SK-N-SH (cell line): ENCODE results near the gene BABAM2. TPM values are rescaled to one million over a fixed set of nuclear protein-coding genes. Genes with fewer than 3 reads are reported as not detected.
A peak's percentile ranks its signal among the peaks of the same experiment; 100 is the strongest.

Experiments used
- CTCF ChIA-PET: fragments of 300-600, 350-600 bp; formaldehyde crosslinking; extraction: SDS; loops from one replicate; lab custom pipeline; 2021; lab: Yijun Ruan, JAX
- POLR2A ChIA-PET: fragments of 350-600 bp; sonication (Branson Sonifier 250); formaldehyde crosslinking; extraction: SDS; loops from one replicate; lab custom pipeline; 2020; ENCODE audit warnings: antibody characterized with exemption, inconsistent platforms; lab: Yijun Ruan, JAX
- DNase-seq: peaks from one replicate; pipeline ENCODE4 v3.0.0; 2012
- H2AFZ ChIP-seq: fragments of 200-600 bp; sonication (generic); 2 replicates; pipeline ENCODE4 v1.8.1; 2016; ENCODE audit warnings: antibody characterized with exemption, mild to moderate bottlenecking, low read depth
- H3F3A ChIP-seq: fragments of 200-600 bp; sonication (generic); replicated peaks from 2 replicates; pipeline ENCODE3; 2016; ENCODE audit warnings: antibody characterized with exemption, mild to moderate bottlenecking; ENCODE audit not compliant: insufficient read depth
- H3K27ac ChIP-seq, 2 experiments: fragments of 200-500 bp in 1 of 2; fragments of 200-600 bp in 1 of 2; sonication (Bioruptor generic) in 1 of 2; sonication (generic), shearing (Covaris generic) in 1 of 2; 2 replicates each; pipeline versions ENCODE4 v1.5.1 to v1.6.1; 2014 to 2016; ENCODE audit warnings: low read depth in 2 of 2, inconsistent platforms in 1 of 2, low read length in 1 of 2, mild to moderate bottlenecking in 1 of 2, mixed read lengths in 1 of 2
- H3K27me3 ChIP-seq: fragments of 200-600 bp; sonication (generic), shearing (Covaris generic); 2 replicates; pipeline ENCODE4 v1.6.1; 2016; ENCODE audit warnings: mixed run types; ENCODE audit not compliant: insufficient read depth
- H3K36me3 ChIP-seq, 2 experiments: fragments of 200-500 bp in 1 of 2; fragments of 200-600 bp in 1 of 2; sonication (Bioruptor generic) in 1 of 2; sonication (generic) in 1 of 2; replicated peaks in 1 of 2; 2 replicates each; pipeline versions ENCODE3 to v1.5.1; 2014 to 2016; ENCODE audit warnings: low read length in 1 of 2, mild to moderate bottlenecking in 1 of 2; ENCODE audit not compliant: insufficient read depth in 2 of 2, control insufficient read depth in 1 of 2
- H3K4me1 ChIP-seq, 2 experiments: fragments of 200-500 bp in 1 of 2; fragments of 200-600 bp in 1 of 2; sonication (Bioruptor generic) in 1 of 2; sonication (generic), shearing (Covaris generic) in 1 of 2; 2 replicates each; pipeline versions ENCODE4 v1.5.1 to v1.6.1; 2014 to 2016; ENCODE audit warnings: low read depth in 1 of 2, low read length in 1 of 2, mixed run types in 1 of 2; ENCODE audit not compliant: insufficient read depth in 2 of 2, control insufficient read depth in 1 of 2
- H3K4me2 ChIP-seq: fragments of 200-600 bp; sonication (generic), shearing (Covaris generic); 2 replicates; pipeline ENCODE4 v1.6.1; 2017; ENCODE audit warnings: mixed run types
- H3K4me3 ChIP-seq, 2 experiments: fragments of 200-500 bp in 1 of 2; fragments of 200-600 bp in 1 of 2; sonication (Bioruptor generic) in 1 of 2; sonication (generic), shearing (Covaris generic) in 1 of 2; 2 replicates each; pipeline versions ENCODE4 v1.5.1 to v1.8.1; 2014 to 2016; ENCODE audit warnings: low read depth in 2 of 2, inconsistent platforms in 1 of 2, low read length in 1 of 2, mild to moderate bottlenecking in 1 of 2, mixed read lengths in 1 of 2, moderate library complexity in 1 of 2
- H3K79me2 ChIP-seq: fragments of 200-600 bp; sonication (generic); 2 replicates; pipeline ENCODE4 v1.8.1; 2017; ENCODE audit warnings: mild to moderate bottlenecking; ENCODE audit not compliant: insufficient read depth
- H3K9ac ChIP-seq: fragments of 200-600 bp; sonication (generic); 2 replicates; pipeline ENCODE4 v1.6.1; 2017; ENCODE audit warnings: mixed run types
- H3K9me2 ChIP-seq: fragments of 200-600 bp; sonication (generic); 2 replicates; pipeline ENCODE4 v1.6.1; 2017; ENCODE audit warnings: mixed run types
- H3K9me3 ChIP-seq: fragments of 200-600 bp; sonication (generic); 2 replicates; pipeline ENCODE4 v1.6.1; 2017; ENCODE audit warnings: mixed run types, mild to moderate bottlenecking, moderate library complexity
- H4K20me1 ChIP-seq: fragments of 200-600 bp; sonication (generic); 2 replicates; pipeline ENCODE4 v1.6.1; 2017; ENCODE audit warnings: mild to moderate bottlenecking, mixed run types; ENCODE audit not compliant: insufficient read depth
- EP300 ChIP-seq, 2 experiments: IDR thresholded peaks; 2 replicates each; pipeline versions ENCODE4 v1.4.0 to v1.6.1; 2012; ENCODE audit warnings: borderline replicate concordance in 1 of 2, low read depth in 1 of 2, low read length in 1 of 2
- EZH2phosphoT487 ChIP-seq: fragments of 200-600 bp; sonication (generic); IDR thresholded peaks from 2 replicates; pipeline ENCODE4 v1.6.1; 2017; ENCODE audit warnings: low read depth, mixed run types, mild to moderate bottlenecking, antibody characterized with exemption, moderate library complexity, borderline replicate concordance
- FOXM1 ChIP-seq: IDR thresholded peaks from 2 replicates; pipeline ENCODE4 v1.4.0; 2012; ENCODE audit warnings: low read depth, mild to moderate bottlenecking
- MEF2A ChIP-seq: IDR thresholded peaks from 2 replicates; pipeline ENCODE4 v1.4.0; 2012; ENCODE audit warnings: low read depth, borderline replicate concordance
- POLR2AphosphoS5 ChIP-seq: IDR thresholded peaks from 2 replicates; pipeline ENCODE4 v1.6.1; 2012; ENCODE audit warnings: low read depth, low read length
- RAD21 ChIP-seq: IDR thresholded peaks from 2 replicates; pipeline ENCODE4 v1.6.1; 2012; ENCODE audit warnings: mild to moderate bottlenecking, low read length
- RCOR1 ChIP-seq: fragments of 150-350 bp; IDR thresholded peaks from 2 replicates; pipeline ENCODE4 v1.6.1; 2017; ENCODE audit warnings: antibody characterized with exemption, low read length
- TAF1 ChIP-seq: IDR thresholded peaks from 2 replicates; pipeline ENCODE4 v1.6.1; 2012; ENCODE audit warnings: low read depth, mild to moderate bottlenecking, low read length, moderate library complexity, borderline replicate concordance
- YY1 ChIP-seq: IDR thresholded peaks from 2 replicates; pipeline ENCODE4 v1.4.0; 2012; ENCODE audit warnings: low read depth, mild to moderate bottlenecking
- WGBS: methylation state at CpG from one replicate; pipeline ENCODE4 v1.1.6; 2017; ENCODE audit warnings: low lambda C conversion rate; 5-methylcytosine and 5-hydroxymethylcytosine counted together
- polyA plus RNA-seq, 3 experiments: library from polyadenylated mRNA; depleted of rRNA; stranded (reverse); fragments of >200 nt; gene quantifications; 2 replicates each; pipeline ENCODE4 v1.2.3, GENCODE V29; 2012
- TF ChIP-seq, protein P1 (sequence below): IDR thresholded peaks from 2 replicates; pipeline ENCODE4 v1.6.1; 2012; ENCODE audit warnings: mild to moderate bottlenecking, low read depth, low read length, moderate library complexity
- TF ChIP-seq, protein P2 (sequence below): IDR thresholded peaks from 2 replicates; pipeline ENCODE4 v1.4.0; 2012; ENCODE audit warnings: low read depth
- TF ChIP-seq, protein P3 (sequence below): IDR thresholded peaks from 2 replicates; pipeline ENCODE4 v1.4.0; 2012; ENCODE audit warnings: low read depth, borderline replicate concordance
- TF ChIP-seq, protein P4 (sequence below): fragments of 150-350 bp; IDR thresholded peaks from 2 replicates; pipeline ENCODE4 v1.6.1; 2016; ENCODE audit warnings: mild to moderate bottlenecking, low read depth, low read length
- TF ChIP-seq, protein P5 (sequence below): fragments of 200-600 bp; sonication (generic); IDR thresholded peaks from 2 replicates; pipeline ENCODE4 v1.6.1; 2017; ENCODE audit warnings: antibody characterized with exemption, mild to moderate bottlenecking, moderate library complexity

Gene BABAM2
- polyA plus RNA-seq, 1 of the 3 experiments (the other 2 are of a cell fraction) = 34.0 TPM

DNA sequence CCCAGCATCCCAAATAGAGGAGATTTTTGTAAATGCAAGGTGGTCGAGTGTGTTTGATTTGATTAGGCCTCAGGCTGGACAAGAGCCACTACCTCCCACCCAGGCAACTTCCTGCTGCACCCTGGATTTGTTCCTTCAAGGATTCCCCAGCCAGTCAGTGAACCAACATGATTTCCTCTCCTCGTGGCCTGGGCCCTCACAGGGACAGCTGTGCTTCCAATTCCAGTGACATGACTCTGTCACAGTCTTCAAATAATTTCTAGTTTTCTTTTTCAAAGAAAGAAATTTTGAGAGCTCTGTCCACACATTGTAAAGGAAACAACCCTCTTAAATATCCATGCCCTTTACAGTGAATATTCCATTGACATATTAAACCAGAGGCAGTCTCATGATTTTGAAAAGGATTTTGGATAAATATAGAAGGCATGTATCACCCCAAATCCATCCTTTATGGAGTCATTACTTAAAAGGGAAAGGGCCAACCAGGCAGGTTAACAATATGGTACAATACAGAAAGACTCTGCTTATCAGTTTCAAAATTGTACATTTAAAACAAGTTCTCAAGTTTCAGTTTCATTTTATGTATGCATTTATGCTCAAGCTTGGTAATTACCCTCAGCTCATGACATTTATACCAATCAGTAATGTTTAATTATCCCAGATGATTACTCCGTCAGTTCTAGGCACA, 380.8 kb downstream of the BABAM2 start:
- Histone ChIP-seq H3K4me2 (peak overlapping the region; percentile 0; the same call in 1 of the 2 replicates), H3K4me3 (no peak overlapping the region), H2AFZ (no peak overlapping the region), H3K27ac (peak overlapping the region in 1 of 2 experiments; percentile 28; a peak in 2 of 4 replicates), H3F3A (peaks cover 21% of the 10 kb centered on the region), H3K4me1 (peaks cover 24 to 49% of the 10 kb centered on the region in 2 experiments), H3K9me3 (no peaks in the 10 kb centered on the region), H3K27me3 (no peaks in the 10 kb centered on the region), H3K79me2 (no peaks in the 10 kb centered on the region), H3K9ac (no peak overlapping the region), H3K36me3 (no peaks in the 10 kb centered on the region), H3K9me2 (no peaks in the 10 kb centered on the region), H4K20me1 (no peaks in the 10 kb centered on the region)
- TF ChIP-seq POLR2AphosphoS5 = no peak
- TF ChIP-seq FOXM1 = no peak
- TF ChIP-seq, protein P1, sequence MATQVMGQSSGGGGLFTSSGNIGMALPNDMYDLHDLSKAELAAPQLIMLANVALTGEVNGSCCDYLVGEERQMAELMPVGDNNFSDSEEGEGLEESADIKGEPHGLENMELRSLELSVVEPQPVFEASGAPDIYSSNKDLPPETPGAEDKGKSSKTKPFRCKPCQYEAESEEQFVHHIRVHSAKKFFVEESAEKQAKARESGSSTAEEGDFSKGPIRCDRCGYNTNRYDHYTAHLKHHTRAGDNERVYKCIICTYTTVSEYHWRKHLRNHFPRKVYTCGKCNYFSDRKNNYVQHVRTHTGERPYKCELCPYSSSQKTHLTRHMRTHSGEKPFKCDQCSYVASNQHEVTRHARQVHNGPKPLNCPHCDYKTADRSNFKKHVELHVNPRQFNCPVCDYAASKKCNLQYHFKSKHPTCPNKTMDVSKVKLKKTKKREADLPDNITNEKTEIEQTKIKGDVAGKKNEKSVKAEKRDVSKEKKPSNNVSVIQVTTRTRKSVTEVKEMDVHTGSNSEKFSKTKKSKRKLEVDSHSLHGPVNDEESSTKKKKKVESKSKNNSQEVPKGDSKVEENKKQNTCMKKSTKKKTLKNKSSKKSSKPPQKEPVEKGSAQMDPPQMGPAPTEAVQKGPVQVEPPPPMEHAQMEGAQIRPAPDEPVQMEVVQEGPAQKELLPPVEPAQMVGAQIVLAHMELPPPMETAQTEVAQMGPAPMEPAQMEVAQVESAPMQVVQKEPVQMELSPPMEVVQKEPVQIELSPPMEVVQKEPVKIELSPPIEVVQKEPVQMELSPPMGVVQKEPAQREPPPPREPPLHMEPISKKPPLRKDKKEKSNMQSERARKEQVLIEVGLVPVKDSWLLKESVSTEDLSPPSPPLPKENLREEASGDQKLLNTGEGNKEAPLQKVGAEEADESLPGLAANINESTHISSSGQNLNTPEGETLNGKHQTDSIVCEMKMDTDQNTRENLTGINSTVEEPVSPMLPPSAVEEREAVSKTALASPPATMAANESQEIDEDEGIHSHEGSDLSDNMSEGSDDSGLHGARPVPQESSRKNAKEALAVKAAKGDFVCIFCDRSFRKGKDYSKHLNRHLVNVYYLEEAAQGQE = no peak
- no peak for TF ChIP-seq MEF2A
- no peak for TF ChIP-seq EZH2phosphoT487
- TF ChIP-seq, protein P2, sequence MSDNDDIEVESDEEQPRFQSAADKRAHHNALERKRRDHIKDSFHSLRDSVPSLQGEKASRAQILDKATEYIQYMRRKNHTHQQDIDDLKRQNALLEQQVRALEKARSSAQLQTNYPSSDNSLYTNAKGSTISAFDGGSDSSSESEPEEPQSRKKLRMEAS = no peak
- no peak for TF ChIP-seq TAF1
- TF ChIP-seq, protein P3, sequence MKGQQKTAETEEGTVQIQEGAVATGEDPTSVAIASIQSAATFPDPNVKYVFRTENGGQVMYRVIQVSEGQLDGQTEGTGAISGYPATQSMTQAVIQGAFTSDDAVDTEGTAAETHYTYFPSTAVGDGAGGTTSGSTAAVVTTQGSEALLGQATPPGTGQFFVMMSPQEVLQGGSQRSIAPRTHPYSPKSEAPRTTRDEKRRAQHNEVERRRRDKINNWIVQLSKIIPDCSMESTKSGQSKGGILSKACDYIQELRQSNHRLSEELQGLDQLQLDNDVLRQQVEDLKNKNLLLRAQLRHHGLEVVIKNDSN = no peak
- TF ChIP-seq YY1 = no peak
- TF ChIP-seq RCOR1 = no peak
- TF ChIP-seq EP300 (IDR thresholded peaks at IDR 0.05; ENCODE audit: borderline replicate concordance in 1 of 2, low read depth in 1 of 2, low read length in 1 of 2) = no peak
- no peak for TF ChIP-seq RAD21
- TF ChIP-seq, protein P4, sequence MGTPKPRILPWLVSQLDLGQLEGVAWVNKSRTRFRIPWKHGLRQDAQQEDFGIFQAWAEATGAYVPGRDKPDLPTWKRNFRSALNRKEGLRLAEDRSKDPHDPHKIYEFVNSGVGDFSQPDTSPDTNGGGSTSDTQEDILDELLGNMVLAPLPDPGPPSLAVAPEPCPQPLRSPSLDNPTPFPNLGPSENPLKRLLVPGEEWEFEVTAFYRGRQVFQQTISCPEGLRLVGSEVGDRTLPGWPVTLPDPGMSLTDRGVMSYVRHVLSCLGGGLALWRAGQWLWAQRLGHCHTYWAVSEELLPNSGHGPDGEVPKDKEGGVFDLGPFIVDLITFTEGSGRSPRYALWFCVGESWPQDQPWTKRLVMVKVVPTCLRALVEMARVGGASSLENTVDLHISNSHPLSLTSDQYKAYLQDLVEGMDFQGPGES = no peak
- TF ChIP-seq, protein P5, sequence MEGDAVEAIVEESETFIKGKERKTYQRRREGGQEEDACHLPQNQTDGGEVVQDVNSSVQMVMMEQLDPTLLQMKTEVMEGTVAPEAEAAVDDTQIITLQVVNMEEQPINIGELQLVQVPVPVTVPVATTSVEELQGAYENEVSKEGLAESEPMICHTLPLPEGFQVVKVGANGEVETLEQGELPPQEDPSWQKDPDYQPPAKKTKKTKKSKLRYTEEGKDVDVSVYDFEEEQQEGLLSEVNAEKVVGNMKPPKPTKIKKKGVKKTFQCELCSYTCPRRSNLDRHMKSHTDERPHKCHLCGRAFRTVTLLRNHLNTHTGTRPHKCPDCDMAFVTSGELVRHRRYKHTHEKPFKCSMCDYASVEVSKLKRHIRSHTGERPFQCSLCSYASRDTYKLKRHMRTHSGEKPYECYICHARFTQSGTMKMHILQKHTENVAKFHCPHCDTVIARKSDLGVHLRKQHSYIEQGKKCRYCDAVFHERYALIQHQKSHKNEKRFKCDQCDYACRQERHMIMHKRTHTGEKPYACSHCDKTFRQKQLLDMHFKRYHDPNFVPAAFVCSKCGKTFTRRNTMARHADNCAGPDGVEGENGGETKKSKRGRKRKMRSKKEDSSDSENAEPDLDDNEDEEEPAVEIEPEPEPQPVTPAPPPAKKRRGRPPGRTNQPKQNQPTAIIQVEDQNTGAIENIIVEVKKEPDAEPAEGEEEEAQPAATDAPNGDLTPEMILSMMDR = no peak
- ChIA-PET POLR2A (no interaction called here), CTCF (interaction anchor here (1.0 to 1.2 kb wide), 2 partner anchors 11 to 94 kb away, joined by 3 read pairs; no protein-coding TSS in a partner anchor)
- DNase-seq = no peak
- WGBS = 48% methylated on average over 3 of the region's 3 CpGs
